Fibroblast of skin of left biceps (primary cell): Measurements from ENCODE around the gene CDH23.

Source experiments
- DNase-seq, 2 experiments: peaks; one replicate each; pipeline ENCODE4 v3.0.0-alpha.2; 2013; ENCODE audit warnings: low read depth in 2 of 2

Gene CDH23

GRCh38 chr10:71466330-71466729, 69.6 kb downstream of the CDH23 start:
- no peak for DNase-seq

- DNase-seq: no peak
Measured at GRCh38 chr10:71467161-71467560, 70.4 kb downstream of the CDH23 start.

GRCh38 chr10:71467569-71468362, 71.0 kb downstream of the CDH23 start:
- DNase-seq: no peak

- DNase-seq: no peak
Measured at GRCh38 chr10:71468363-71469094, 71.8 kb downstream of the CDH23 start.

GRCh38 chr10:71471006-71471405, 74.3 kb downstream of the CDH23 start:
- DNase-seq: no peak

GRCh38 chr10:71471957-71472365, 75.2 kb downstream of the CDH23 start:
- DNase-seq: no peak

- no peak for DNase-seq
Measured at GRCh38 chr10:71472466-71472865, 75.7 kb downstream of the CDH23 start.

GRCh38 chr10:71472912-71473311, 76.2 kb downstream of the CDH23 start:
- no peak for DNase-seq

- no peak for DNase-seq
Measured at GRCh38 chr10:71473671-71474599, 77.2 kb downstream of the CDH23 start.

GRCh38 chr10:71474702-71475242, 78.1 kb downstream of the CDH23 start:
- DNase-seq: no peak

- no peak for DNase-seq
Measured at GRCh38 chr10:71475243-71475871, 78.6 kb downstream of the CDH23 start.

GRCh38 chr10:71476228-71477011, 79.7 kb downstream of the CDH23 start:
- DNase-seq: no peak

- no peak for DNase-seq
Measured at GRCh38 chr10:71478173-71478572, 81.5 kb downstream of the CDH23 start.

GRCh38 chr10:71478813-71479365, 82.2 kb downstream of the CDH23 start:
- no peak for DNase-seq

- no peak for DNase-seq
Measured at GRCh38 chr10:71479831-71480230, 83.1 kb downstream of the CDH23 start.

GRCh38 chr10:71480662-71481061, 83.9 kb downstream of the CDH23 start:
- DNase-seq: no peak

GRCh38 chr10:71481746-71482410, 85.2 kb downstream of the CDH23 start:
- no peak for DNase-seq

GRCh38 chr10:71482620-71483019, 85.9 kb downstream of the CDH23 start:
- DNase-seq: no peak

- DNase-seq: no peak
Measured at GRCh38 chr10:71483135-71483534, 86.4 kb downstream of the CDH23 start.
